Endothelial cell of umbilical vein (primary cell): ENCODE results near the gene TCHP. TPM values are rescaled to one million over a fixed set of nuclear protein-coding genes. Genes with fewer than 3 reads are reported as not detected.

Experiments
- BruUV-seq: library from RNA; stranded (reverse); fragments of 400-500 nt; replicated peaks from 2 replicates; lab custom pipeline; 2021; lab: Mats Ljungman, UMichigan
- CTCF ChIA-PET: fragments of 300-600, 350-600 bp; sonication (Branson Sonifier 250); formaldehyde crosslinking; loops from one replicate; lab custom pipeline; 2021; ENCODE audit warnings: antibody characterized with exemption, inconsistent platforms; lab: Charles Lee
- POLR2A ChIA-PET: fragments of 300-600, 350-600 bp; sonication (Branson Sonifier 250); formaldehyde crosslinking; loops from one replicate; lab custom pipeline; 2021; ENCODE audit warnings: antibody characterized with exemption, inconsistent platforms; lab: Charles Lee
- DNase-seq: peaks from one replicate; pipeline ENCODE4 v3.0.0-alpha.2; 2011; ENCODE audit warnings: low read depth, low spot score
- FAIRE-seq: peaks from 2 replicates; lab custom pipeline; 2011; peaks lifted over from hg19 to GRCh38; lab: Jason Lieb, UNC
- H2AFZ ChIP-seq: 2 replicates; pipeline ENCODE4 v1.6.0; 2012; ENCODE audit warnings: low read depth, low read length, control low read depth, inconsistent platforms
- H3K27ac ChIP-seq: 2 replicates; pipeline ENCODE4 v1.5.1; 2011; ENCODE audit warnings: low read depth, mild to moderate bottlenecking, control low read depth, low read length, moderate library complexity; ENCODE audit not compliant: insufficient read depth
- H3K27me3 ChIP-seq, 2 experiments: 2 replicates each; pipeline versions ENCODE4 v1.6.0 to v1.6.1; 2011; ENCODE audit warnings: low read length in 2 of 2, mixed read lengths in 1 of 2; ENCODE audit not compliant: control insufficient read depth in 2 of 2, insufficient read depth in 2 of 2
- H3K36me3 ChIP-seq, 2 experiments: 2 replicates in 1 of 2; 3 replicates in 1 of 2; pipeline ENCODE4 v1.5.1; 2011; ENCODE audit warnings: low read length in 2 of 2, mild to moderate bottlenecking in 1 of 2, moderate library complexity in 1 of 2; ENCODE audit not compliant: control insufficient read depth in 2 of 2, insufficient read depth in 2 of 2; ENCODE audit errors: extremely low read depth in 1 of 2
- H3K4me1 ChIP-seq: 3 replicates; pipeline ENCODE4 v1.5.1; 2011; ENCODE audit warnings: mild to moderate bottlenecking, low read length; ENCODE audit not compliant: control insufficient read depth, insufficient read depth; ENCODE audit errors: extremely low read depth
- H3K4me2 ChIP-seq: 2 replicates; pipeline ENCODE4 v1.6.1; 2011; ENCODE audit warnings: low read length, control low read depth, mixed read lengths; ENCODE audit not compliant: insufficient read depth
- H3K4me3 ChIP-seq, 3 experiments: fragments of 200-600 bp in 1 of 3; sonication (generic), shearing (Covaris generic) in 1 of 3; replicated peaks in 1 of 3; 2 replicates each; pipeline ENCODE4 v1.5.1; 2011 to 2016; ENCODE audit warnings: control low read depth in 3 of 3, low read length in 3 of 3, mild to moderate bottlenecking in 2 of 3, inconsistent platforms in 1 of 3, low read depth in 1 of 3, moderate library complexity in 1 of 3; ENCODE audit not compliant: insufficient read depth in 1 of 3
- H3K79me2 ChIP-seq: 2 replicates; pipeline ENCODE4 v1.6.0; 2012; ENCODE audit warnings: low read length, inconsistent platforms; ENCODE audit not compliant: control insufficient read depth, insufficient read depth
- H3K9ac ChIP-seq: replicated peaks from 2 replicates; pipeline ENCODE3; 2011; ENCODE audit warnings: low read length, control low read depth; ENCODE audit not compliant: insufficient read depth; ENCODE audit errors: extremely low read depth
- H3K9me1 ChIP-seq: replicated peaks from 3 replicates; pipeline ENCODE4 v1.6.0; 2011; ENCODE audit warnings: mild to moderate bottlenecking, low read length; ENCODE audit not compliant: control insufficient read depth, insufficient read depth; ENCODE audit errors: extremely low read depth
- H3K9me3 ChIP-seq: replicated peaks from 2 replicates; pipeline ENCODE4 v1.5.1; 2012; ENCODE audit warnings: low read length, inconsistent platforms; ENCODE audit not compliant: control insufficient read depth, insufficient read depth
- H4K20me1 ChIP-seq: replicated peaks from 2 replicates; pipeline ENCODE3; 2011; ENCODE audit warnings: mild to moderate bottlenecking, low read length; ENCODE audit not compliant: control insufficient read depth, insufficient read depth; ENCODE audit errors: extremely low read depth
- EZH2 ChIP-seq: IDR thresholded peaks from 2 replicates; pipeline ENCODE4 v1.6.1; 2012; ENCODE audit warnings: borderline replicate concordance, low read depth, mild to moderate bottlenecking, moderate library complexity, low read length, inconsistent platforms; ENCODE audit not compliant: severe bottlenecking
- FOS ChIP-seq: IDR thresholded peaks from 2 replicates; pipeline ENCODE4 v1.6.1; 2011; ENCODE audit warnings: mild to moderate bottlenecking, low read length, moderate library complexity, borderline replicate concordance; ENCODE audit not compliant: insufficient read depth
- GATA2 ChIP-seq: IDR thresholded peaks from 2 replicates; pipeline ENCODE4 v1.7.0; 2011; ENCODE audit warnings: low read depth, mild to moderate bottlenecking, moderate library complexity, mixed read lengths, low read length; ENCODE audit not compliant: insufficient read length, insufficient read depth
- JUN ChIP-seq: IDR thresholded peaks from 2 replicates; pipeline ENCODE4 v1.6.1; 2011; ENCODE audit warnings: borderline replicate concordance, low read depth; ENCODE audit not compliant: insufficient read length, insufficient read depth
- MYC ChIP-seq: IDR thresholded peaks from one replicate; pipeline ENCODE4 v1.6.1; 2011; ENCODE audit warnings: mild to moderate bottlenecking, low read depth, low read length
- POLR2A ChIP-seq: IDR thresholded peaks from 2 replicates; pipeline ENCODE4 v1.6.1; 2012; ENCODE audit warnings: low read depth, mild to moderate bottlenecking, control low read depth, low read length
- POLR2AphosphoS5 ChIP-seq: IDR thresholded peaks from 2 replicates; pipeline ENCODE4 v1.6.1; 2012; ENCODE audit warnings: low read depth, mild to moderate bottlenecking, control low read depth, low read length, moderate library complexity; ENCODE audit not compliant: insufficient read depth
- dilution Hi-C: fragments of 300-500 bp; cut with MboI; formaldehyde crosslinking; loops from one replicate; pipeline ENCODE4 v1.15.0; 2019; ENCODE audit warnings: low sequenced_read_pairs; ENCODE audit not compliant: extremely low pct_ligation_motif_present
- intact Hi-C: fragments of 100-400 bp; cut with micrococcal nuclease; formaldehyde crosslinking; loops from one replicate; pipeline ENCODE4 v1.10.0; 2022
- polyA plus RNA-seq, 4 experiments: library from polyadenylated mRNA; depleted of rRNA in 3 of 4; stranded (reverse) in 3 of 4; unstranded in 1 of 4; fragments of >200 nt; gene quantifications; 2 replicates each; pipeline versions ENCODE4 v1.2.1 to v1.2.3, GENCODE V29; 2011 to 2012; ENCODE audit warnings: missing spikeins in 1 of 4
- total RNA-seq: library from RNA; stranded (reverse); gene quantifications from 2 replicates; pipeline ENCODE4 v1.2.3, GENCODE V29; 2021
- TF ChIP-seq, protein P1 (sequence below): IDR thresholded peaks from 2 replicates; pipeline ENCODE4 v1.6.1; 2011; ENCODE audit not compliant: insufficient read depth, insufficient read length
- TF ChIP-seq, protein P2 (sequence below), 2 donors: IDR thresholded peaks; 1 replicate in 1 of 2; 2 replicates in 1 of 2; pipeline ENCODE4 v1.5.1; 2011; ENCODE audit warnings: low read length in 2 of 2, mild to moderate bottlenecking in 2 of 2, moderate library complexity in 2 of 2, control low read depth in 1 of 2, inconsistent platforms in 1 of 2, low read depth in 1 of 2; ENCODE audit not compliant: insufficient read depth in 1 of 2; ENCODE audit errors: extremely low read depth in 1 of 2

Gene TCHP
- total and polyA plus RNA-seq, 2 donors (not counting 3 experiments of a cell fraction or from before 2014, with no cell fraction given) = 12.9 to 24.3 TPM

- dilution Hi-C loops = no loop called here
- Histone ChIP-seq H3K27me3 (no peaks in the 10 kb centered on the region), H4K20me1 (no peaks in the 10 kb centered on the region), H3K4me3 (no peak overlapping the region), H3K9ac (no peak overlapping the region), H3K79me2 (peaks cover 30% of the 10 kb centered on the region), H3K4me1 (peaks cover 17% of the 10 kb centered on the region), H3K27ac (no peak overlapping the region), H2AFZ (no peak overlapping the region), H3K9me1 (no peaks in the 10 kb centered on the region), H3K9me3 (no peaks in the 10 kb centered on the region), H3K36me3 (no peaks in the 10 kb centered on the region), H3K4me2 (no peak overlapping the region)
- ChIA-PET POLR2A (interaction anchor here (0.6 kb wide), 1 partner anchor 108 kb away, joined by 3 read pairs; no protein-coding TSS in a partner anchor), CTCF (interaction anchor here (0.7 to 3.8 kb wide), 4 partner anchors 19 to 48 kb away, joined by 3 to 27 read pairs (median 5); no protein-coding TSS in a partner anchor)
- DNase-seq (no peak), FAIRE-seq (no peak)
- no TSS peak for BruUV-seq
- TF ChIP-seq JUN (no peak), GATA2 (no peak), POLR2AphosphoS5 (no peak), FOS (no peak), MYC (no peak)
- TF ChIP-seq, protein P1, sequence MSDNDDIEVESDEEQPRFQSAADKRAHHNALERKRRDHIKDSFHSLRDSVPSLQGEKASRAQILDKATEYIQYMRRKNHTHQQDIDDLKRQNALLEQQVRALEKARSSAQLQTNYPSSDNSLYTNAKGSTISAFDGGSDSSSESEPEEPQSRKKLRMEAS = no peak
- intact Hi-C loops = no loop called here
Observed at GRCh38 chr12:109877504-109878246, 22.4 kb upstream of the TCHP start.

DNA sequence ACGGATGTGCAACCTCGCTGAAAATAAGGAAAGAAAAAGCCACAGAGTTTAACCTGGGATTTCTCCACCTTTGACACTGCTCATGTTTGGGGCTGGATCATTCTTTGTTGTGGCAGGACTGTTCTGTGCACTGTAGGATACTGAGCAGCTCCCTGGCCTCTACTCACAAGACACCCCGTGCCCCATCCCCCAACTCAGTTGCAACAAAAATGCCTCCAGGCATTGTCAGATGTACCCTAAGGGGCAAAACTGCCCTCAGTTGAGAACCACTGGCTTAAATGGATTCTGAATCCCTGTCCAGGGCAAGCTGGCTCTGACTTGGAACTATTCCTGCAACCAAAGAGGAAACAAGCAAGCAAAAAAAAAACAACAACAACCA lies 21.8 kb upstream of the TCHP start:
- CTCF ChIA-PET = interaction anchor here (0.7 to 3.8 kb wide), 2 partner anchors 25 to 48 kb away, joined by 3 to 27 read pairs; no protein-coding TSS in a partner anchor
- no peak overlapping the region for H3K4me3 ChIP-seq
- no peak overlapping the region for H3K4me2 ChIP-seq
- H3K9me3 ChIP-seq = no peaks in the 10 kb centered on the region
- H3K27me3 ChIP-seq = no peaks in the 10 kb centered on the region
- H3K27ac ChIP-seq = no peak overlapping the region
- no peak overlapping the region for H2AFZ ChIP-seq
- dilution Hi-C loops = no loop called here
- H3K4me1 ChIP-seq = peaks cover 17% of the 10 kb centered on the region
- intact Hi-C loops = no loop called here
- H4K20me1 ChIP-seq = no peaks in the 10 kb centered on the region
- H3K36me3 ChIP-seq = no peaks in the 10 kb centered on the region
- H3K9ac ChIP-seq = no peak overlapping the region
- BruUV-seq = no TSS peak
- peaks cover 30% of the 10 kb centered on the region for H3K79me2 ChIP-seq
- DNase-seq (no peak), FAIRE-seq (no peak)
- no peaks in the 10 kb centered on the region for H3K9me1 ChIP-seq
- POLR2A ChIA-PET = no interaction called here
- no peak for TF ChIP-seq POLR2AphosphoS5
- TF ChIP-seq EZH2 = no peak
- TF ChIP-seq JUN = no peak
- TF ChIP-seq, protein P1 = no peak
- TF ChIP-seq MYC = no peak
- TF ChIP-seq, protein P2, sequence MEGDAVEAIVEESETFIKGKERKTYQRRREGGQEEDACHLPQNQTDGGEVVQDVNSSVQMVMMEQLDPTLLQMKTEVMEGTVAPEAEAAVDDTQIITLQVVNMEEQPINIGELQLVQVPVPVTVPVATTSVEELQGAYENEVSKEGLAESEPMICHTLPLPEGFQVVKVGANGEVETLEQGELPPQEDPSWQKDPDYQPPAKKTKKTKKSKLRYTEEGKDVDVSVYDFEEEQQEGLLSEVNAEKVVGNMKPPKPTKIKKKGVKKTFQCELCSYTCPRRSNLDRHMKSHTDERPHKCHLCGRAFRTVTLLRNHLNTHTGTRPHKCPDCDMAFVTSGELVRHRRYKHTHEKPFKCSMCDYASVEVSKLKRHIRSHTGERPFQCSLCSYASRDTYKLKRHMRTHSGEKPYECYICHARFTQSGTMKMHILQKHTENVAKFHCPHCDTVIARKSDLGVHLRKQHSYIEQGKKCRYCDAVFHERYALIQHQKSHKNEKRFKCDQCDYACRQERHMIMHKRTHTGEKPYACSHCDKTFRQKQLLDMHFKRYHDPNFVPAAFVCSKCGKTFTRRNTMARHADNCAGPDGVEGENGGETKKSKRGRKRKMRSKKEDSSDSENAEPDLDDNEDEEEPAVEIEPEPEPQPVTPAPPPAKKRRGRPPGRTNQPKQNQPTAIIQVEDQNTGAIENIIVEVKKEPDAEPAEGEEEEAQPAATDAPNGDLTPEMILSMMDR (IDR thresholded peaks at IDR 0.05; ENCODE audit: extremely low read depth in 1 of 2, insufficient read depth in 1 of 2, low read depth in 1 of 2, low read length in 2 of 2) = no peak
- no peak for TF ChIP-seq FOS
- no peak for TF ChIP-seq GATA2
- no peak for TF ChIP-seq POLR2A
